Transverse colon (tissue), 4 donors: ENCODE results near the gene EEFSEC. TPM values are rescaled to one million over a fixed set of nuclear protein-coding genes. Genes with fewer than 3 reads are reported as not detected.

Experiments
- DNase-seq: peaks from one replicate; pipeline ENCODE4 v3.0.0-alpha.2; 2019
- H3K27ac ChIP-seq, 4 donors: fragments of 200-600 bp; sonication (generic); 2 replicates each; pipeline ENCODE4 v1.5.1; 2016 to 2018; ENCODE audit warnings: inconsistent platforms in 4 of 4
- H3K27me3 ChIP-seq: fragments of 200-600 bp; sonication (generic); 2 replicates; pipeline ENCODE4 v1.5.1; 2017; ENCODE audit warnings: inconsistent platforms
- H3K36me3 ChIP-seq, 4 donors: fragments of 200-600 bp; sonication (generic); 2 replicates each; pipeline ENCODE4 v1.5.1; 2017 to 2019; ENCODE audit warnings: inconsistent platforms in 4 of 4
- H3K4me1 ChIP-seq, 4 donors: fragments of 200-600 bp; sonication (generic); 2 replicates each; pipeline ENCODE4 v1.5.1; 2017 to 2020; ENCODE audit warnings: inconsistent platforms in 4 of 4
- H3K4me3 ChIP-seq, 4 donors: fragments of 200-600 bp; sonication (generic); 1 replicate in 1 of 4; 2 replicates in 3 of 4; pipeline versions ENCODE4 v1.5.1 to v1.6.1; 2017 to 2019; ENCODE audit warnings: inconsistent platforms in 4 of 4
- H3K9me3 ChIP-seq, 2 donors: fragments of 200-600 bp; sonication (generic); 2 replicates each; pipeline ENCODE4 v1.5.1; 2017 to 2019; ENCODE audit warnings: inconsistent platforms in 2 of 2
- EP300 ChIP-seq: sonication (generic); formaldehyde crosslinking; IDR thresholded peaks from one replicate; pipeline ENCODE4 v1.6.1; 2017; ENCODE audit warnings: antibody characterized with exemption, low read depth
- POLR2A ChIP-seq: fragments of 450-650 bp; IDR thresholded peaks from one replicate; pipeline ENCODE4 v1.6.1; 2016; ENCODE audit warnings: antibody characterized with exemption, mild to moderate bottlenecking, moderate library complexity
- POLR2AphosphoS5 ChIP-seq, 3 donors: sonication (generic); formaldehyde crosslinking; IDR thresholded peaks; one replicate each; pipeline ENCODE4 v1.6.1; 2016; ENCODE audit warnings: antibody characterized with exemption in 3 of 3
- WGBS, 2 donors: methylation state at CpG; one replicate each; pipeline ENCODE4 v1.1.5; 2018; ENCODE audit warnings: low coverage in 1 of 2; 5-methylcytosine and 5-hydroxymethylcytosine counted together
- in situ Hi-C, 4 donors: fragments of 200-750 bp; cut with MboI; loops; one replicate each; pipeline versions ENCODE4 v1.15.0 to v1.15.1; 2017; ENCODE audit warnings: low sequenced_read_pairs in 3 of 4, low pct_ligation_motif_present in 1 of 4, low pct_unique_long_range_greater_than_20kb in 1 of 4
- intact Hi-C: fragments of 100-400 bp; cut with DNase I; formaldehyde crosslinking; loops from one replicate; pipeline ENCODE4 v1.15.1; 2023; ENCODE audit warnings: low total_unique reads
- total RNA-seq, 4 donors: library from RNA; depleted of rRNA; stranded (reverse); fragments of >200 nt; gene quantifications; one replicate each; pipeline ENCODE4 v1.1.0, GENCODE V29; 2016
- TF ChIP-seq, protein P1 (sequence below), 5 experiments: fragments of 200-600 bp in 3 of 5; fragments of 450-650 bp in 2 of 5; sonication (generic) in 3 of 5; IDR thresholded peaks; 1 replicate in 2 of 5; 2 replicates in 3 of 5; pipeline ENCODE4 v1.5.1; 2016 to 2017; ENCODE audit warnings: antibody characterized with exemption in 5 of 5, inconsistent platforms in 3 of 5, mild to moderate bottlenecking in 2 of 5, moderate library complexity in 1 of 5

The EEFSEC gene
- total RNA-seq, 4 donors from 2014 or later: 10.3 to 16.8 (median 14.2) TPM

GRCh38 chr3:128285967-128286321, 132.7 kb downstream of the EEFSEC start:
- no peak overlapping the region for H3K4me3 ChIP-seq
- no peaks in the 10 kb centered on the region for H3K36me3 ChIP-seq
- H3K27ac ChIP-seq: no peak overlapping the region
- DNase-seq: no peak
- in situ Hi-C loops: no loop called here
- no peaks in the 10 kb centered on the region for H3K27me3 ChIP-seq
- TF ChIP-seq, protein P1, sequence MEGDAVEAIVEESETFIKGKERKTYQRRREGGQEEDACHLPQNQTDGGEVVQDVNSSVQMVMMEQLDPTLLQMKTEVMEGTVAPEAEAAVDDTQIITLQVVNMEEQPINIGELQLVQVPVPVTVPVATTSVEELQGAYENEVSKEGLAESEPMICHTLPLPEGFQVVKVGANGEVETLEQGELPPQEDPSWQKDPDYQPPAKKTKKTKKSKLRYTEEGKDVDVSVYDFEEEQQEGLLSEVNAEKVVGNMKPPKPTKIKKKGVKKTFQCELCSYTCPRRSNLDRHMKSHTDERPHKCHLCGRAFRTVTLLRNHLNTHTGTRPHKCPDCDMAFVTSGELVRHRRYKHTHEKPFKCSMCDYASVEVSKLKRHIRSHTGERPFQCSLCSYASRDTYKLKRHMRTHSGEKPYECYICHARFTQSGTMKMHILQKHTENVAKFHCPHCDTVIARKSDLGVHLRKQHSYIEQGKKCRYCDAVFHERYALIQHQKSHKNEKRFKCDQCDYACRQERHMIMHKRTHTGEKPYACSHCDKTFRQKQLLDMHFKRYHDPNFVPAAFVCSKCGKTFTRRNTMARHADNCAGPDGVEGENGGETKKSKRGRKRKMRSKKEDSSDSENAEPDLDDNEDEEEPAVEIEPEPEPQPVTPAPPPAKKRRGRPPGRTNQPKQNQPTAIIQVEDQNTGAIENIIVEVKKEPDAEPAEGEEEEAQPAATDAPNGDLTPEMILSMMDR (IDR thresholded peaks at IDR 0.05): no peak
- WGBS, 2 donors: 98 to 100% methylated on average over 1 to 2 of the region's 2 CpGs
- peaks cover 0 to 4% of the 10 kb centered on the region in 2 donors for H3K9me3 ChIP-seq
- intact Hi-C loops: no loop called here
- peaks cover 0 to 11% (median 3%) of the 10 kb centered on the region in 4 donors for H3K4me1 ChIP-seq

- intact Hi-C loops: no loop called here
- TF ChIP-seq EP300 (no peak), POLR2AphosphoS5 (IDR thresholded peaks at IDR 0.05) (no peak), POLR2A (no peak)
- TF ChIP-seq, protein P1 (IDR thresholded peaks at IDR 0.05): no peak
These were observed 133.4 kb downstream of the EEFSEC start for GRCh38 chr3:128286691-128287090.

DNA sequence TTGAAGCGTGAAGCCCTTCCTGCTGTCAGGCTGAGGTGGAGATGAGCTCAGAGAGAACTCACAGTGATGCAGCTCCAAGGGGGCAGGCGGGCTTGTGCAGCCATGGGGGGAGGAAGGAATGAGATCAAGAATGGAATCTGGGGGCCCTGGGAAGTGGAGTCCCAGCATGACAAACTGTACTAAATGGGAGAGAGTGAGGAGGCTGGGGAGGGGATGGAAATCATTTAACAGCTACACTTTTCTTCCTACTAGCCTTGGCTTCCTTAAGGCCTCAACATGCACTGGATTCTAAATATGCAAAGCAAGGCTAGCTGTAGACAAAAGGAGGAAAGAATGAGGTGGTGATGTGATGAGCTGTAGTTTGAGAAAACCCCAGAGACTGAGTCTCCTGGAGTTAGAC, 133.9 kb downstream of the EEFSEC start:
- intact Hi-C loops: no loop called here
- H3K36me3 ChIP-seq: no peaks in the 10 kb centered on the region
- TF ChIP-seq POLR2A: no peak
- TF ChIP-seq, protein P1 (IDR thresholded peaks at IDR 0.05): no peak
- no peak for TF ChIP-seq POLR2AphosphoS5 (IDR thresholded peaks at IDR 0.05)
- no peak for TF ChIP-seq EP300
- H3K27me3 ChIP-seq: no peaks in the 10 kb centered on the region
- WGBS, 2 donors: 92% methylated on average over 2 of the region's 2 CpGs; no CpG with 5 or more reads in 1 of the 2 donors
- H3K9me3 ChIP-seq: peaks cover 0 to 4% of the 10 kb centered on the region in 2 donors
- no peak overlapping the region for H3K4me3 ChIP-seq
- DNase-seq: no peak
- in situ Hi-C loops: no loop called here
- H3K4me1 ChIP-seq: peaks cover 0 to under 1% (median 0%) of the 10 kb centered on the region in 4 donors
- H3K27ac ChIP-seq: no peak overlapping the region

More at GRCh38 chr3:128286691-128287090, 133.4 kb downstream of the EEFSEC start:
- peaks cover 0 to 6% (median 2%) of the 10 kb centered on the region in 4 donors for H3K4me1 ChIP-seq
- no peak overlapping the region for H3K4me3 ChIP-seq
- no peak overlapping the region for H3K27ac ChIP-seq
- in situ Hi-C loops: no loop called here
- DNase-seq: no peak
- no peaks in the 10 kb centered on the region for H3K36me3 ChIP-seq
- peaks cover 0 to 4% of the 10 kb centered on the region in 2 donors for H3K9me3 ChIP-seq
- H3K27me3 ChIP-seq: no peaks in the 10 kb centered on the region

GRCh38 chr3:128289534-128289933, 136.3 kb downstream of the EEFSEC start:
- Histone ChIP-seq H3K27ac (no peak overlapping the region), H3K27me3 (no peaks in the 10 kb centered on the region), H3K4me3 (no peak overlapping the region), H3K36me3 (no peaks in the 10 kb centered on the region), H3K9me3 (peaks cover 0 to 4% of the 10 kb centered on the region in 2 donors), H3K4me1 (no peaks in the 10 kb centered on the region)
- TF ChIP-seq POLR2A (no peak), EP300 (no peak), POLR2AphosphoS5 (IDR thresholded peaks at IDR 0.05) (no peak)
- TF ChIP-seq, protein P1 (IDR thresholded peaks at IDR 0.05): no peak
- DNase-seq: no peak
- in situ Hi-C loops (no loop called here), intact Hi-C loops (no loop called here)
- 90% methylated on average over 1 of the region's 1 CpG; no CpG with 5 or more reads in 1 of the 2 donors for WGBS, 2 donors
